Ammon's horn (tissue), 1 donor: Measurements from ENCODE around the gene EPB41L1.
"Not testable (repeated sequence)": the region's sequence is repeated elsewhere in the genome, so short reads cannot be mapped to it uniquely, and the experiment has no call there.

ENCODE experiments used
- DNase-seq: peaks from one replicate; pipeline ENCODE4 v3.0.0-alpha.2; 2016; ENCODE audit warnings: low spot score

The EPB41L1 gene

DNA sequence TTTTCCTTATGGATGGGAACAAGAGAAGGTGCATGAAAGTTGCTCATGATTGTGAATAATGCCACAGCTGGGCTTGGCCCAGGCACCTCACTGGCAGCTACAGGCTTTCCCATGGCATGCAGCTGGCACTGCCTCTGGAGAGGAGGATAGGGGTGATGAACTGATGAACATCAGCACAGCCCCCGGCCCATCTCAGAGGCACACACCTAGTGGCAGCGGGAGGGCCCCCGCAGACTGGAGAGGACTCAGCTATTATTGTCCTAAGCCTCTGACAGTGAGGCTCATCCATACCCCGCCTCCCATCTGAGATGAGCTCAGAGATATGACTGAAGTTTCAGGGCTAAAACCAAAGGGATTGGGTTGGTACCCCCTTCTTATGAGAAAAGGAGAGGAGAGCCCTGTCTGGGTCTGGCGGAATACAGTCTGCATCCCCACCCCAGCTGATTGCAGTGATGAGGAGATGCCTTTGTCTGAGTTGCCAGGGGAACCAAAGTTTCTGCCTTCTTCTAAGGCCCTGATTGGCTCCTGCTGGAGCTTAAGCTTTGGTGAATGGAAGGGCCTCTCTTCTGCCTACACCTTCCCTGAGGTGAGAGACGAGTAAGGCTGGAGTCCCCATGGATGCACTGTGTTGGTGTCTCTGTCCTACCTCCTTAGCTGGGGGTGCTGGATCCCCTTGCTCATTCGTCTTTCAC is 27.6 kb upstream of the EPB41L1 start:
- DNase-seq: peak; percentile 35

DNA sequence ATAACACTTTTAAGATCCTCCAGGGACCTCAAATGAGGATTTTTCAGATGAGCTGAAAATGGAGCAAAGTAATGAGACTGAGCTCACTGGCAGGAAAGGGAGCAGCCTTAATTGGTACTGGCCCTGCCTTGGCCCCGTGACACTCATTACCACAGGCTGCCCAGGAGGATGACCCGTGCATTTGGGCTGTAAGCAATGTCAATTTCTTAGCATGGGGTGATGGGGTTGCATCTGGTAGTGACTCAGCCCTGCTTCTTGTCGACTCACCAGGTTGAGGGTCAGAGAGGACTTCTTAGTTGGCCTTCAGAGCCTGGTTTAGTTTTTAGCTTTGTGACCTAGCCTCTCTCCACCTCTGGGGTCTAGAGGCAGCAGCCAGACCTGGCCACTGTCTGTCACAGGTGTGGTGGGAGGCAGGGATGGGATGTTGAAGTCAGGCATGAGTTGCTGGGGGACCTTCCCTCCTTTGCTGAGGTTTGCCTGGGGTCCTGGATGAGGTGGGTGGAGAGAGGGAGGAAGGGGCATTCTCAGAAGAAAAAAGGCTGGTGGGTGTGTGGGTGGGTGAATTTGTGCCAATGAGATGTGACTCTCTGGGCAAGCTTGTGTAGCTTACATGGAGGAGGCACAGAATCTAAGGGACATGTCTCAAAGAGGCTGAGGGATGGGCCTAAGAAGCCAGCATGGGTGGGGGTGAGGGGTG is 25.9 kb upstream of the EPB41L1 start:
- no peak for DNase-seq

DNA sequence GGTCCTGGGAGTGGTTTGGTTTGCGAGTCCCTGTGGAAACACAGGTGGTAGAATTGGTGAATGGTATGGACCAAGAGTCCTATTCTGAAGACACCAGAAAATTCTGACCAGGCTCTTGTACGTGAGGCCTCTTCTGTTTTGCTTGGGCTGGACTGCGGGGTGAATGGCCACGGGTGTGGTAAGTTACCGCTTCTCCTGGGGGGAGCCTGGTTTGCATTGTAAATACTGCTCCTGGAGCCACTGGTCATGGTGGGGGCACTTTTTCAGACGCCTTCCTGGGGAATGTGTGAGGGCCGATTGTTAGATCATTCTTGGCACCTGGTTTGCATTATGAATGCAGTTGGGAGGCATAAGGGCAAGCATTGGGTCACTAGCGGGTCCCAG is 25.4 kb upstream of the EPB41L1 start:
- DNase-seq: no peak

DNA sequence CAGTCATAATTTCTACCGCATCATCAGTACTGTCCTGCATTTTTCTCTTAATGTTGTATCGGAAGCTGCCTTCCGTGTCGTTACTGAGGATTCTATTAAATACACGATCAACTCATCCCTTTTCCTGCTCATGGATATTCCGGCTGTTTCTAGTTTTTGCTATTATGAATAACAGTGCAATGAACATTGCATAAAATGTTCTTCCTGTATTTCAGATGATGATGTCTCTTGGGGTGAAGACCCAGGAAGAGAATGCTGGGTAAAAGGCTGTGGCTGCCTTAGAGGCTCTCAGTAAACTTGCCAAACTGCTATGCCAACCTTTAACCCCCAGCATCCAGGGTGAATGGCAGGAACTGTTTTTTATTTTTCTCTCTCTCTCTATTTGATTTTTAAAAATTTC is 24.1 kb upstream of the EPB41L1 start:
- no peak for DNase-seq

DNA sequence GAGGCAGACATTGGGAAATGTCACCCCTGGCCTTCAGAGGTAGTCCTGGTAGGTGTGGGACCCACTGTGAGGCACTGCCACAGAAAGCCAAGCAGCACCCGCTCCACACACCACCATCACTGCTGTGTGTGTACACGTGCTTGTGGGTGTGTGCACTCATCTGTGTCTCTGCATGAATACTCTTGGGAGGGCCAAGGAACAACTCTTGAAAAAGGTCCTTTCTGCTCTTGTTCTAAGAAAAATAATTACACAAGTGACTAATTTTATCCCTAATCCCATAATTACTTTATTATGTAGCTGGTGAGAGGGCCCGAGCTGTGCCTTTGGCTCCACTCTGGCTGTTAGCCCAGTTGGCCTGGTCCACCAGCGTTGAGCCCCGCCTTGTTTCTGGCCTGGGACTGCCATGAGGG is 21.7 kb upstream of the EPB41L1 start:
- no peak for DNase-seq

DNA sequence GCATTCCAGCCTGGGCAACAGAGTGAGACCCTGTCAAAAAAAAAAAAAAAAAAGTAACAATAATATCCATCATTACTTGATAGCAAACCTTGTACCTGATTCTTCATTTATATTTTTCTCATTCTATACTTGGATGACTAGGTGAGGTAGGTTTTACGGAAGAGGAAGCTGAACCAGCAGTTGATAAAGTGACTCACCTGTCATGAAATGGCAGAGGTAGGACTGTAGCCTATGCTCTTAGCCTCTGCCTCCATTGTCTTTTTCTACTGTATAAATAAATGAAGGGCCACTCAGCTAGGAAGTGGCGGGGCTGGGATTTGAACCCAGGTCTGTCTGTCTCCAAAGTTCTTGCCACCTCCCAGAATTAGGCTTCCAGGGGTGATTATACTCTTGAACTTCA is 20.7 kb upstream of the EPB41L1 start:
- DNase-seq: no peak

DNA sequence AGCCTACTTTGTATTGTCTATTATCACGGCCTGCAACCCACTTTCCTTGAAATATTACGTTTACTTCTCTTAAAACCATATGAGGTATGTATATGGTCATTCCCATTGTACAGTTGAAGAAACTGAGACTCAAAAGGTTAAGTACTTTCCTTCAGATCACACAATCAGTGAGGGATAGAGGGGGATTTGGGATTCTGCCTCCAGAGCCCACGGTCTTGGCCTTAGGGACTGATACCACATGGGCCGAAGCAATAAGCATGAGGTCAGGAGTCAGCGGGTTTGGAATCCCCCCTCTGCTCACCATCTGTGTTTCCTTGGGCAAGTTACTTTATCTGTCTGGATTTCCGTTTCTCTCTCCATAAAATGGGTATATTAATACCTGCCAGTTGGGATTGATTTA is 19.4 kb upstream of the EPB41L1 start:
- DNase-seq: no peak

DNA sequence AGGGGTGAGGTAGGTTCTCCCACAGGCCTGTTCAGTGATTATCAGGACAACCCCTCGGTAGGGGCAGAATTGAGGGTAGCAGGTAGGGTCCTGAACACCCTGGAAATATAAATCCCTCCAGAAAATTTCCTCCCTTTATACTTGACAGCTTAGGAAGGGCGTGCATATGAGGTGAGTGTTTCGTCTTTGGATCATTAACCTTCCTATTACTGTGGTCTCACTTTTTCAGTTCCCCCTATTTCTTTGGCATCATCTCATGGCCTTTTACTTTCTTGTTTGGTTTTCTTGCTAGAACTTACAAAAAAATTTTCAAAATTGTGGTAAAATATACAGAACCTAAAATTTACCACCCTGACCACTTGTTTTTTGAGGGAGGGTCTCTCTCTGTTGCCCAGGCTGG is 18.7 kb upstream of the EPB41L1 start:
- no peak for DNase-seq

DNA sequence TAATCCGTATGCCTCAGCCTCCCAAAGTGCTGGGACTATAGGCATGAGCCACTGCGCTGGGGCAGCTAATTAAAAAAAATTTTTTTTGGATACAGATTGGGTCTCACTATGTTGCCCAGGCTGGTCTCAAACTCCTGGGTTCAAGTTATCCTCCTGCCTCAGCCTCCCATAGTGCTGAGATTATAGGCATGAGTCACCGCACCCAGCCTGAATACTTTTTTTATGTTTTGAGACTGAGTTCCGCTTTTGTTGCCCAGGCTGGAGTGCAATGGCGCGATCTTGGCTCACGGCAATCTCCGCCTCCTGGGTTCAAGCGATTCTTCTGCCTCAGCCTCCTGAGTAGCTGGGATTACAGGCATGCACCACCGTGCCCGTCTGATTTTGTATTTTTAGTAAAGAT is 17.2 kb upstream of the EPB41L1 start:
- not testable (repeated sequence) for DNase-seq

DNA sequence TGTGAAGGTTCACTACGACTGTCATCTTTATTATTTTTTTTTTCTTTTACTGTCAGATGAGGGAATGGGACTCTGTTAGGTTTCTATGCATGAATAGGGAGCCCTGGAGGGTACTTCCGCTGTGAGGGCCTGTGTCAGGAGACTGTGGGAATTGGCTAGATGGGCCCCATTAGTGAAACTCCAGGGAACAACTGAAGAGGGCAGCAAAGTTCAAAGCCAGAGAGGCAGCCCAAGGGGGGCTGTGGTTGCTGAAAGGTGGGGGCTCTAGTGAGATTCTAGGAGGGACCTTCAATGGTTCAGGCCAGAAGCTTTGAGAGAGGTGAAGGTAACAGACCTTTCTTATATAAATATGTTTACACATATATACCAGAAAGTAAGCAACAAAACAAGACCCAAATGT is 13.2 kb upstream of the EPB41L1 start:
- DNase-seq: no peak

DNA sequence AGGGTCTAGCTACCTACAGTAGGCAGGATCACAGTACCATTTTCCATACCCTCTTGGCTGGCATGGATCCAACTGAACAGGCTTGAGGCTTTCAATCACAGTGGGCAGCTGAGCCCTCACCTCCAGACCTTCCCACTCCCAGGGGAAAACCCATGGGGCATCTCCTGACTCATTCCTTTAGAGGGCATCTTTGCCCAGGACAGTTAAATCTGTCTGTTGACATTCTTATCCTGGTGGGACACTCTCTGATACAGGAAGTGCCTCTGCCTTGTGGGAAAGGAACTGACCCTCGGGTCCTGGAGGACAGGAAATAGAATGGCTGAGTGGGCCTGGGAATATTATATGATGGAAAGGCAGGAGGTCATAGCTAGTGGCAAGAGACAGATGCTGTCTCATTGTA is 10.2 kb upstream of the EPB41L1 start:
- DNase-seq: no peak

DNA sequence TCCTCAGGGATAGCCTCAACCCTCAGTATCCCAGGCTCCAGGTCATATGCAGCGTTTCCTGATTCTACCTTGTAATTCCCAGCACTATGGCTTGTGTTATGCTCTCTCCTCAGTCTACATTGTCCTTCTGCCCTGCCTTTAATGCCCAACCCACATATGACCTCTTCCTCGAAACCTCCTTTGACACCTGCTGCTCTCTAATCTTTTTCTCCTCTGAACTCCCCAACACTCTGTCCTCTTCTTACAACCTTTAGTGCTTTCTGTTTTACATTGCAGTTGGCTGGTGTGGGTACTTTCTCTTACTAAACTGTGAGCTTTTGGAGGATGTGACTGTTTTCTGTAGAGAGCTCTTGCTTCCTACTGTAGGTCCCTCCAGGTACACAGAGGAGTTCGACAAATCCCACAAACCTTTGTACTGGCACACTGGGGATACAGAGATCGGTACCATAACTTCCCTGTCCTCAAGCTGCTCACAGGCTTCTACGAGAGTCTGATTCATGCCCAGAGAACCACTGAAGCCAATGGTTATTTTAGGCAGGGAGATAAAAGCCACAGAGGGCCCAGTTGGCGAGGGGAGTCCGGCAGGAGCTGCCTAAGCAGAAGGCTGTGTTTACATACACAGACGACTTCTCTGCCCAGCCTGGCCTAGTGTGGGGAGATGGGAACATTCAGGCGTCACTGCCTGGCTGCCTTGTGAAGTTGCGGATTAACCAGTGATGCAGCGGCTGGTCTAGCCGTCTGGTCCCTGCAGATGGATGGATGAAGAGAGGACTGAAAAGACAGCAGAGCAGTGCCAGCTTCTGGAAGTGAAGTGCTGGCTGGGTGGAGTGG is 8.4 kb upstream of the EPB41L1 start:
- peak; percentile 34 for DNase-seq

DNA sequence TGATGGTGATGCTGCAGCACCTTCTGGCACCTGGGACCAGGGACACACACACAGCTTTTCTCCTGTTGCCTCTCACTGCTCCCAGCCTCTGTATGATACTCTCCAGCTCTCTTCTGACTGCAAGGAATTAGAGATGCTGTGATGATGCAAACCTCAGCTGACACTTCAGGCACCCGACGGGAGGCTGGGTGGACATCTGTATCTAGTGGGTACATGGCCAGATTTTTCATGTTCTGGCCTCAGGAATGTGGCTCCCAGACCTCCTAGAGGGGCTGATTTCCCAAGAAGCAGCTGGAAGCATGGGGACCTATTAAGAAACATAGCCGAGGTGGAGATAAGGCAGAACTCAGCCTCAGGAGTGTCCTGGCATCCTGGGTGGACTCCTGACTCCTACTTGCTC is 6.8 kb upstream of the EPB41L1 start:
- no peak for DNase-seq

DNA sequence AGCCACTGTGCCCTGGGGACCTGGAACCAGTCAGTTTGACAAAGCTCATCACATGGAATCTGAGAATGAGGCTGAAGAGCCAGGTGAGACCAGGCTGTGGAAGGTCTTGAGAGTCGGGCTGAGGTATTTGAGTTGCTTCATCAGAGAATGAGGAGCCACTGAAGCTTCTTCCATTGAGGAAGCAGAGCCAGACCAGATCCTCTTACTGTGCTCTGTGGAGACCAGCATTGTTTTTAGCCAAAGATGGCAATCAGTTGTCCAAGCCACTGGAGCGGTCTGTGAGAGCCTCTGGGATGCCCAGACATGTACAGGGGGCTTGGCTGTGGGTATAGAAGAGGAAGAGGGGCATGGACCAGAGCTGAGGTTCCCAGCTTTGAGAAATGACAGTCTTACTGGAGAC is 6.1 kb upstream of the EPB41L1 start:
- DNase-seq: no peak

DNA sequence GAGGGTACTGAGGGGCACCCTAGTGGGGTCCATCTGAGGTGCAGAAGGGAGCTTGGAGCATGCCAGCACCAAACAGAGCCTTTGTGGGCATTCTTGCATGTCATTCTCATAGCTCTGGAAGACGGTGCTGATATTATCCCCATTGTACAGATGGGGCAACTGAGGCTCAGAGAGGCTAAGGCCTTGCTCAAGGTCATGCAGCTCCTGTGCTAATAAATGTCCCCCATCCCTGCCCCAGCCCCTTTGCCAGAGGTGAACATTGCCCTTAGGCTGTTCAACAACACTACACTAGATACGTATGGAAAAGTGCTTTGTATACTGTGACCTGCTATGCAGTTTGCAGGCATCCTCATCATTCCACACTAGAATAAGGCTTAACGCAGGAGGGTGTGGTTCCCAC is 5.5 kb upstream of the EPB41L1 start:
- DNase-seq: no peak

DNA sequence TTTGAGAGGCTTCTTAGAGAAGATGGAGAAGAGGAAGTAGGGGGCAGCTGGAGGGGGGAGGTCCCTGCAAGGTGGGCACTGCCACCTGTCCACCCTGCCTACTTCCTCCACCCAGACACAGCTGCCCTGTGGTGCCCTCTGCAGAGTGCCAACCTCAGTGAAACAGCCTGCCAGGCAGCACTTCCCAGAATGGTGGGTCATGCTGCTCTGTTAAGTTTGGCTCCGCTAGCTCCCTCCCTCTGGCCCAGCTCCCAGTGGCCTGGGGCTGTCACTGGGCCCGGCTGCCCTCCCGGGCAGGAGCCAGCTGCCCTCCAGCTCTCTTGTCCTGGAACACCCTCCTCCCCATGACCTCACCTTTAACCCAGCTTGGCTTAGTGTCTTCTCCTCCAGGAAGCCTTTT is 5.1 kb upstream of the EPB41L1 start:
- DNase-seq: peak; percentile 56

DNA sequence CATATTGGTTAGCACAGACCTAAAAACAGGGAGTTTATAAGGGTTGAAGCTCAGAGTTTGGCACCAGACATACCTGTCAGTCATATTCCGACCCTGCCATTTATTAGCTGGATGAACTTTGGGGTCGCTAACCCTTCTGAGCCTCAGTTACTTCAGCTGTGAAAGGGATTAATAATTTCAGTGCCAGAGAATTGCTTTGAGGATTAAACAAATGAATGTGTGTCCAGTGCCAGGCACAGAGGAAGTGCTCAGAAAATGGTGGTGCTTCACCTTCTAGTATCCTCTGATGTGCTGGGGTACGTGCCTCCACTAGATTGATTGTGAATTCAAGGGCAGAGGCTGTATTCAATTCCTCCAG is 4.1 kb upstream of the EPB41L1 start:
- no peak for DNase-seq

DNA sequence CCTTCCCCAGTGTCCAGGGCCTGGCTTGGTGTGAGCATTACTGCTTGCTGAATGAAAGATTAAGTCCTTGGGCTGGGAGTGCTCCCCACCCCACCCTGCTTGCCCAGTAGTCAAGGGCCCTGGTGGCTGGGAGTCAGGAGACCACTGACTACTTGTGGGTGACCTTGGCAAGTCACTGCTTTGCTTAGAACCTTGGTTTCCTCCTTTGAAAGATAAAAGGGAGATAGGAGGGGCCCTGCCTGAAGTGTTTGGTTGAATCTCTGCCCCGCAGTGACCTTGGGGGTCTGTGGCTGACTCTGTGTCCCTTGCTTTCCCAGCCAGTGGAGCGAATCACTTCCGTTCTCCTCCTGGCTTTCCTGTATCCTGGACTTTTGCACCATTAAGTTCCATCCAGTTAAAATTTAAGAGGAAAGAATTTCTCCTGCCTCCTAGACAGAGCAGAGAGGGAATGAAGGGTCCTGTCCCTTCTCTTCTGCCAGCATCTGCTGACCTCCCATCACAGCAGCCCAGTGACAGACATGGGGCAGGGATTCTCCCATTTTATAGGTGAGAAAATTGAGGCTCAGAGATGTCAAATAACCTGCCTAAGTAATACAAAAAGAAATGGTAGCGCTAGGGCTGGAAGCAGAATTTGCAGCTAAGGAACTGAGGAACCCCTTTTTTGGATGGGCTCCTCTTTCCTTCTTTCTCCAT is 3.5 kb upstream of the EPB41L1 start:
- no peak for DNase-seq

DNA sequence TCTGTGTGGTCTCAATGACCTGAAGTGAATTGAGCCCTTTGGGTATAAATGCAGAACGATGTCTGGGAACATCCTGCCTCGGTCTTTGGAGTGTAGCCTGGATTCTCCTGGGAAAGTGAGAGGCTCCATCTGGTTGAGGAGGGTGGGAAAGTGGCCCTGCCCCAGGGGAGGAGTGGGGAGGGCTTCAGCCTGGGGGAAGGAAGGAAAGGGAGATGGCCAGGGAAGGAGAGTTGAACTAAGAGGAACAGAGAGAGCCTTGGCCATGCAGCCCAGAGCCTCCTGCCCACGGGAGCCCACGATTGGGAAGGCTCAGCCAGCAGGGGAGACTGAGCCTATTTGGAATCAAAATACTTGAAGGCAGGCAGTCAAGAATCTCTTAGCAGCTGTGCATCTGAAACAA is 2.3 kb upstream of the EPB41L1 start:
- DNase-seq: peak; percentile 34

DNA sequence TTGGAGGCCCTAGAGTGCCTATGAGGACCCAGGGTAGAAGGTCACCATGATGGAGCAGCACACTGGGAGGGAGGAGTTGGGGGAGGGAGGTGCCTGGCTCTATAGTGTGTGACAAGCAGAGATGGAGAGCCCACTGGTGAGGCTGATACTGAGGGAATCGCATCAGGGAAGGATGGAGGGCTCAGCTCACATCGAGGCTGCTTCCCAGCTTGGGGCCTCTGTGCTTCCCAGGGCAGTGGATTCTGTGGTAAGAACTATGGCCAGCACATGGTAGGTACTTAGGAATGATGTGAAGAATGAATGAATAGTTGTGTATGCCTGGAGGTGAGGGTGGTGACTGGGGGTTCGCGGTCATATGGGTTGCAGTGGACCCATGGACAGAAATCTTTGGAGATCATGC is 1.3 kb upstream of the EPB41L1 start:
- no peak for DNase-seq

DNA sequence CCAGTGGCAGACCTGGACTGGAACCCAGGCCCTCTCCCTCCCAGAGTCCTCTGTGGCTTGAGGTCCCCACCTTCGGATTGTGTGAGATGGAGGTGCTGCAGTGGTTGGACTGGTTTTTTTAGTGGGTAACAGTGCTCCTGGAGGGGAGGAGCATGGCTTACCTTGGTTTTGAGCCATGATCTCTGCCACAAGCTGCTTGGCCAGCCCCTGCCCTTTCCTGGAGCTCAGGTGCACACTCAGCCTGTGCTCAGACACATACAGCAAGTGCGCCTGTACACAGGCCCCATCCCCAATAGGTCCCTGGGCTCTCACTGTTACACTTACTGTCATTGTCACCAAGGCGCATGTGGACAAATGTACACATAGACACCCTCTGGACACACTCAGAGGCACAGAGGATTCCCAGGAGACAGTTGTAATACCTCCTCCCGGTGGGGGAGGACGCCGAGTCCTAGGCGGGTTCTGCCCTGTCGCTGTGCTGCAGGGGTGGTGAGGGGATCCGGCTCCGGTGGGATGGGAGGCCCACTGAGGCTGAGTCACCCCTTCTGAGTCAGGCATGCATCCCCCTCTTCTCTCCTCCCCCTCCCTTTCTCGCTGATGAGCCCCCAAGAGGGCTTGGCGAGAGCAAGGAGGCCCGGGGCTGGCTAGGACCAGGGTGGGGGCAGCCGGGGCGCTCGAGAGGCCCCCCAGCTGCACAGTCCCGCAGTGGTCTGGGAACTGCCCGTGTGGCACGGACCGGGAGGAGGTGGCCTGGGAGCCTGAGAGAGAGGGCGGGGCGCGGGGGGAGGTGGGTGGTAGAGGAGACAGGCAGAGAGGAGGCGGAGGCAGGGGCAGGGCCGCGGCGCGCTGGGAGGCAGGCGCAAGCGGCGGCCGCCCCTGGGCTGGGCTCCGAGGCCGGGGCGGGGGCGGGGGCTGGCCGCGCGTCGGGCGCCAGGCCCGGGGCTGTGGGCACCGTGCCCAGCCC is 522 bp upstream of the EPB41L1 start:
- peak; percentile 92 for DNase-seq

DNA sequence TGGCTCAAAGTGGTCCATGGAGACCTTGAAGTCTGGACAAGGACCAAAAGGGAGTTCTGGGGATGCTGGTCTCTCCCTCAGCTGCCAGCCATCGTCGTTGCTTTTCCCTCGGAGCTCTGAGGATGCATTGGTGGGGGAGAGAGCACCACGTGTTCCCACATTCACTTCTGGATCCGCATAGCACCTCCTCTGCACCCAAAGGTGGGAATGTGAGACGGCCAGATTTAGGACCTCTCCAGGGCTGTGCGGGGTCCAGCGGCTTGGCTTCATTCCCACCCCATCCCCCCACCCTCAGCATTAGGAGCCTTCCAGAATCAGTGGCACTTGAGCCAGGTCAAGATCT is 1.1 kb downstream of the EPB41L1 start:
- peak; percentile 44 for DNase-seq
